HG03108 (cell line): ENCODE data around the gene RNPEP.
"Not testable (repeated sequence)": the region's sequence is repeated elsewhere in the genome, so short reads cannot be mapped to it uniquely, and the experiment has no call there.

Source experiments
- ATAC-seq: cut with Tn5 transposase; IDR thresholded peaks from one replicate; pipeline ENCODE4 v1.9.1; 2021; ENCODE audit warnings: moderate library complexity; ENCODE audit not compliant: unreplicated experiment

Gene RNPEP

GRCh38 chr1:201982623-201983379 is at the start of gene RNPEP:
TSS of gene RNPEP (plus strand) at chr1:201982648. CDS start at chr1:201982667, 19 bp downstream.
- peak; percentile 74 for ATAC-seq

- no peak for ATAC-seq
Observed at GRCh38 chr1:201933840-201934430, 48.5 kb upstream of the RNPEP start.

- no peak for ATAC-seq
Observed at GRCh38 chr1:201937624-201938213, 44.7 kb upstream of the RNPEP start.

GRCh38 chr1:201938440-201939035 is 43.9 kb upstream of the RNPEP start:
- ATAC-seq = no peak

- ATAC-seq = no peak
Observed at GRCh38 chr1:201939148-201939547, 43.3 kb upstream of the RNPEP start.

- no peak for ATAC-seq
Observed at GRCh38 chr1:201939574-201939973, 42.9 kb upstream of the RNPEP start.

GRCh38 chr1:201940316-201940715 is 42.1 kb upstream of the RNPEP start:
- not testable (repeated sequence) for ATAC-seq

- no peak for ATAC-seq
Observed at GRCh38 chr1:201941420-201942128, 40.9 kb upstream of the RNPEP start.

GRCh38 chr1:201942129-201942495 is 40.3 kb upstream of the RNPEP start:
- no peak for ATAC-seq

GRCh38 chr1:201944002-201944401 is 38.4 kb upstream of the RNPEP start:
- ATAC-seq = no peak

GRCh38 chr1:201944639-201945038 is 37.8 kb upstream of the RNPEP start:
- ATAC-seq = no peak

GRCh38 chr1:201945157-201945556 is 37.3 kb upstream of the RNPEP start:
- ATAC-seq = no peak

- ATAC-seq = no peak
Observed at GRCh38 chr1:201945863-201946223, 36.6 kb upstream of the RNPEP start.

GRCh38 chr1:201946224-201946908 is 36.1 kb upstream of the RNPEP start, which contains the start of gene LMOD1:
TSS of gene LMOD1 (minus strand) at chr1:201946548. CDS start at chr1:201946340, 208 bp downstream.
- no peak for ATAC-seq

GRCh38 chr1:201947697-201948008 is 34.8 kb upstream of the RNPEP start:
- ATAC-seq = no peak

GRCh38 chr1:201949491-201949890 is 33.0 kb upstream of the RNPEP start:
- ATAC-seq = no peak

GRCh38 chr1:201954263-201955008 is 28.0 kb upstream of the RNPEP start:
- ATAC-seq = no peak

- peak; percentile 100 for ATAC-seq
Observed at GRCh38 chr1:201955009-201955728, 27.3 kb upstream of the RNPEP start, which contains the start of gene TIMM17A. TSS of gene TIMM17A (plus strand) at chr1:201955503. CDS start at chr1:201955527, 24 bp downstream.

GRCh38 chr1:201955729-201956143 is 26.7 kb upstream of the RNPEP start:
- ATAC-seq = no peak
